HG02763 (cell line): Measurements from ENCODE around the gene SLC6A8.

Experiments used
- ATAC-seq: cut with Tn5 transposase; IDR thresholded peaks from one replicate; pipeline ENCODE4 v1.9.1; 2021; ENCODE audit warnings: mild to moderate bottlenecking, moderate library complexity; ENCODE audit not compliant: unreplicated experiment

SLC6A8 gene

DNA sequence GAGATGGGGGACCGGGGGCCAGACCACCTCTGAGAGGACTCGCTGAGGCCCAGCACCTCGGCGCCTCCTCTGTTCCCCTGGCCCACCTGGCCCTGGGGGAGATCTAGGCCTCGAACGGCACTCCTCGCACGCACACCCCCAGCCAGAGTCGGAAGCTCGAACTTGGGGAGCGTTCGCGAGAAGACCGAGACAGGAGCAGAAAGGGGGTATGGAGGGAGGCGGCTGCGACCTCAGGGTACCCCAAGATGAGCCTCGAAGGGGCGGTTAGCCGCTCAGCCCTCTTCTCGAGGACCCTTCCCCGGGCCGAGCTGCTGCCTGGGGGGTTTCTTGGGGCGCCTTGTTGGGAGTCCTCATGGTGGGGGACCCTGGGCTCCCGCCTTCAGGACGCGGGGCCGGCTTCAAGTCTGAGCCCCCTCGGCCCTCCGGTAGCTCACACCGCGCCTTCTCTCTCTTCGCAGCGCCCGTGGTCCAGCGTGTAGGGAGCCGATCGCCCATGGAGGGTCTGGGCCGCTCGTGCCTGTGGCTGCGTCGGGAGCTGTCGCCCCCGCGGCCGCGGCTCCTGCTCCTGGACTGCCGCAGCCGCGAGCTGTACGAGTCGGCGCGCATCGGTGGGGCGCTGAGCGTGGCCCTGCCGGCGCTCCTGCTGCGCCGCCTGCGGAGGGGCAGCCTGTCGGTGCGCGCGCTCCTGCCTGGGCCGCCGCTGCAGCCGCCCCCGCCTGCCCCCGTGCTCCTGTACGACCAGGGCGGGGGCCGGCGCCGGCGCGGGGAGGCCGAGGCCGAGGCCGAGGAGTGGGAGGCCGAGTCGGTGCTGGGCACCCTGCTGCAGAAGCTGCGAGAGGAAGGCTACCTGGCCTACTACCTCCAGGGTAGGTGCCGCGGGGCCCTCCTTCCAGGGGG, 40.0 kb upstream of the SLC6A8 start:
- no peak for ATAC-seq

DNA sequence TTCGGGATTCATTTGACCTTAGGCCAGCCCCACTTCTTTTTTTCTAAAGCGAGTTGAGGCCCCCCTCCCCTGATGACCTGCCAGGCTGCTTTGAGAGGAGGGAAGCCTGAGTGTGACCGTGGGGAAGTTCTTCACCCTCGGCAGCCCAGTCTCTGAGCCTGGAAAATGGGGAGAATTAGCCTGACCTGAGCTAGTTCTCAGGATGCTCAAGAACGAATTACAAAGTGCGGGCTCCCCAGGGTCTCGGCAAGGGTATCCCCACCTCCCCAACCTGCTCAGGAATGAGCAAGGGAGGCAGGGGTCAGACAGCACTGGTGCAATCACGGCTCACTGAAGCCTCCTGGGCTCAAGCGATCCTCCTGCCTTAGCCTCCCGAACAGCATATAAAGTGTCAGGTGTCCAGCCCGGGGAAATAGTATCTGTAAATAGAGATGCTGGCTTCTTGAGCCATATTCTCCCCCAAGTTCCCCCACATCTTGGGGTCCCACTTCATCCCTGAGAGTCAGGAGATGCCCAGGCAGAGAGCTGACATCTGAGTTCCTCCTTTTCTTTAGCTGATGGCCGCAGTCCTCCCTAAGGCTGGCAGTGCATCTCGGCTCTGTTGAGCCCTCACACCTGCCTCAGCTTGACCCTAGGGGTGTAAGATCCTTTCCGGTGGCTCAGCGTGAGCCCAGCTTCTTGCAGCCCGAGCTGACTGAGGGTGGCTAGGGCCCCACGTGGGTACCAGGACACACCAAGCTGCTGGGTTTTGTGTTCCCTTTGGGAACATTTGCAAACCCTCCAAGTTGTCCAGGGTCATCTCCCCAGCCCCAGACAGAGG, 39.2 kb upstream of the SLC6A8 start:
- ATAC-seq = no peak

DNA sequence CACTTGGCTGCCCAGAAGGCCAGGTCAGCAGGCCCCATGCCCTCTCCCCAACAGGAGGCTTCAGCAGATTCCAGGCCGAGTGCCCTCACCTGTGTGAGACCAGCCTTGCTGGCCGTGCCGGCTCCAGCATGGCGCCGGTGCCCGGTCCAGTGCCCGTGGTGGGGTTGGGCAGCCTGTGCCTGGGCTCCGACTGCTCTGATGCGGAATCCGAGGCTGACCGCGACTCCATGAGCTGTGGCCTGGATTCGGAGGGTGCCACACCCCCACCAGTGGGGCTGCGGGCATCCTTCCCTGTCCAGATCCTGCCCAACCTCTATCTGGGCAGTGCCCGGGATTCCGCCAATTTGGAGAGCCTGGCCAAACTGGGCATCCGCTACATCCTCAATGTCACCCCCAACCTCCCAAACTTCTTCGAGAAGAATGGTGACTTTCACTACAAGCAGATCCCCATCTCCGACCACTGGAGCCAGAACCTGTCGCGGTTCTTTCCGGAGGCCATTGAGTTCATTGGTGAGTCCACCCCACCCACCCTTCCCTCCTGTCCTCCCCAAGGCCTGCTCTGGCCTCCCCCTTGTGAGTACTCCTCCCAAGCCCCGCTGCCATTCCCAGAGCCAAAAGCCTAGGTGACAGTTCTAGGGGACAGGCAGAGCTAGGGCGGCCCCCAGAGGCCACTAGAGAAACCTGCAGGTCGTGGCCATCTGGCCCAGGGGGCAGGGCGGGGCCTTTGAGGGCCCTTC, 38.4 kb upstream of the SLC6A8 start:
- no peak for ATAC-seq

DNA sequence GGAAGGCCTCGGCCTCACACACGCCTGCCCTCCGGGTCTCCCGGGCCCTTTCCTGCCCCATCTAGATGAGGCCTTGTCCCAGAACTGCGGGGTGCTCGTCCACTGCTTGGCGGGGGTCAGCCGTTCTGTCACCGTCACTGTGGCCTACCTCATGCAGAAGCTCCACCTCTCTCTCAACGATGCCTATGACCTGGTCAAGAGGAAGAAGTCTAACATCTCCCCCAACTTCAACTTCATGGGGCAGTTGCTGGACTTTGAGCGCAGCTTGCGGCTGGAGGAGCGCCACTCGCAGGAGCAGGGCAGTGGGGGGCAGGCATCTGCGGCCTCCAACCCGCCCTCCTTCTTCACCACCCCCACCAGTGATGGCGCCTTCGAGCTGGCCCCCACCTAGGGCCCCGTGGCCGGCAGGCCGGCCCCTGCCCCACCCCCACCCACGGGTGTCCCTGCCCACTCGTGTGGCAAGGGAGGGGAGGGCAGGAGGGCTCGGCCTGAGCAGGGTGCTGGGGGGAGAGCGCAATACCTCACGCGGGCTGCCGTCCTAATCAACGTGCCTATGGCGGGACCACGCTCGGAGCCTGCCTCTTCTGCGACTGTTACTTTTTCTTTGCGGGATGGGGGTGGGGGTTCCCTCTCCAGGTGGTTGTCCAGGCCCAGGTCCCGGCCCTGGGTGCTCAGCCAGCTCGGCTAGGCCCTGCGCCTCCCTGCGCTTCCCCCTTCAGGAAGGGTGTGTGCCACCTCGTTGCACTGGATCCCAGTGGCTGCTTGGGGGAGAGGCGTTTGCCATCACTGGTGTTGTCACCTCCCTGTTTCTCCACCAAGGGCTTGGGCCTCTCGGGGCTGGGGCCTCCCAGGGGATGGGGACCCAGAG, 37.6 kb upstream of the SLC6A8 start:
- no peak for ATAC-seq

DNA sequence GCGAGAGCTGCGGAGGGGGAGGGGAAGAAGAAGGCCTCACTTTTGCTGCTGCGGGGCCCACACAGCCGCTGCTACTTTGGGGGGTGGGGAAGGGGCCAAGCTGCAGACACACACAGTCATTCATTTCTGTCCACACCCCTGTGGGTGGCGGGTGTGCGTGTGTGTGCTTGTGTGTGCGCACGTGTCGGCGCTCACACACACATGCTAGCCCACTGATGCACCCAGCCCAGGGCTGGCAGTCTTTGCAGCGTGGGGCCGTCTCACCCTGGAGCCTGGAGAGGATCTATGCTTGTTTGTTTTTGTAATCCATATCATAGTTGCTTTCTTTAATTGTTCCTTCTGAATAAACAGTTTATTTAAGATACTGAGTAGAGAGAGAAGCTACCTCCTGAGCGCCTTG, 36.8 kb upstream of the SLC6A8 start:
- ATAC-seq = no peak

DNA sequence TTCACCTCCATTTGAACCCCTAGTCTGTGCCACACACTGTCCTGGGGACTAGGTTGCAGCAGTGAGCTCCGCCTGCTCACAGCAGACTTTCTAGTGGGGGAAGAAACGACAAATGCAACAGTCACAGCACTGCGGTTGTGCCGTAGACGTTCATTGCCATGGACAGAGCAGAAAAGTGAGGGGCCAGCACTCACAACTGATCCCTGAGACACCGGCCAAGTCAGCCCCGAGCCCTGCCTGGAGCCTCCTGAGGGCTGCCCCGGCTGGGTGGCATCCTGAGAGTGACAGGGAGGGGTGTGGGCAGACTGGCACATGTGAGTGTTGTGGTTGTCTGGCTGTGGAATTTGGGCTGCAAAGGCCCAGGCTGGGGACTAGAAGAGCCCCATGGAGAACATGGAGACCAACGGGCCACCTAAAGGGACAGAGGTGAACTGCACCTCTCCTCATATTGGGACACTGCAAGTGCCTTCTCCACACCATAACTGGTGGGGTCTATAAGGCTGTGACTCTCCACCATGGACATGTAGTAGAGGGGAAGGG, 36.1 kb upstream of the SLC6A8 start:
- ATAC-seq = no peak

DNA sequence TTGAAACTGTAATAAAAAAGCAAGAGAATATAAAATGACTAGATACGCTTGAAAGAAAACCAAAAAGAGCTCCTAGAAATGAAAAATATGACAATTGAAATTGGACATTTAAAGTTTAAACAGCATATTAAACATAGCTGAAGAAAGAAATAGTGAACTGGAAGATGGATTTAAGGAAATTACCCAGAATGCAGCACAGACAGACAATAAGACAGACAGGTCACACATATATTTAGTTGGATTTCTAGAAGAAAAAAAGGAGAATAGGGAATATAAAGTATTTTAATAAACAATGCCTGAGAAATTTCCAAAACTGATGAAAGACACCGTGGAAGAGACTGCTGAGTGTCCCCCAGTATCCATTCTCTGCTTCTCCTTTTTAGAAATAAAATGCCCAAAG, 34.2 kb upstream of the SLC6A8 start:
- no peak for ATAC-seq

DNA sequence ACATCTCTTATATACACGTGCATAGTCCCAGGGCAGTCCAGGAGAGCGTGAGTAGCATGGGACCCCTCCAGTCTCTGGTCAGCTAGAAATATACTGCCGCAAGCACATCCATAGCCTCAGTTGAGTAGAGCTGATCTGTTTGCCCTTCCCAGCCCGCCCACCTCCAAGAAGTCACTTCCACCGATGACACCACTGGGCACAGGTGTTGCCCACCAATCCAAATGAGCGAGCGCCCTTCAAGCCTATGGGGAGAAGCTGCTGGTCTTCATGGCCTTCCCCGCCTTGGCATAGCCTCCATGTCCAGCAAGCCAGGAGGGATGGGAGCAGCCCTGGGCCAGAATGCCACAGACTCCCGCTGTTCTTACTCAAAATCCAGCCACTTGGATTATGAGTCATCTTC, 30.6 kb upstream of the SLC6A8 start:
- no peak for ATAC-seq

DNA sequence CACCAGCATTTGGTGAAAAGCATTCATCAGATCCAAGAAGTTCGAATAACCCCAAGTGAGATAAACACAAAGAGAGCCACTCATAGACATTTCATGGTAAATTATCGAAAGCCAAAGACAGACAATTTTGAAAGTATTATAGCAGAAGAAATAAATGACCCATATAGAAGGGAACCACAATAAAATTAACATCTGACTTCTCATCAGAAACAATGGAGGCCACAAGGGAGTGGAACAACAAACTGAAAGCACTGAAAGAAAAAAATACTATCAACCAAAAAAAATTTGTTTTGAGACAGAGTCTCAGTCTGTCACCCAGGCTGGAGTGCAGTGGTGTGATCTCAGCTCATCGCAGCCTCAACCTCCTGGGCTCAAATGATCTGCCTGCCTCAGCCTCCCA, 28.5 kb upstream of the SLC6A8 start:
- ATAC-seq = no peak

DNA sequence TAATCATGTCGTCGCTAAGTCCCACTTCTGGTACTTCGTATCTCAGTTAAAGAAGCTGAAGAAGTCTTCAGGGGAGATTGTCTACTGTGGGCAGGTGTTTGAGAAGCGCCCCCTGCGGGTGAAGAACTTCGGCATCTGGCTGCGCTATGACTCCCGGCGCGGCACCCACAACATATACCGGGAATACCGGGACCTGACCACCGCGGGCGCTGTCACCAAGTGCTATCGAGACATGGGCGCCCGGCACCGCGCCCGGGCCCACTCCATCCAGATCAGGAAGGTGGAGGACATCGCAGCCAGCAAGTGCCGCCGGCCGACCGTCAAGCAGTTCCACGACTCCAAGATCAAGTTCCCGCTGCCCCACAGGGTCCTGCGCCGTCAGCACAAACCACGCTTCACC, 25.5 kb upstream of the SLC6A8 start:
- ATAC-seq = no peak

DNA sequence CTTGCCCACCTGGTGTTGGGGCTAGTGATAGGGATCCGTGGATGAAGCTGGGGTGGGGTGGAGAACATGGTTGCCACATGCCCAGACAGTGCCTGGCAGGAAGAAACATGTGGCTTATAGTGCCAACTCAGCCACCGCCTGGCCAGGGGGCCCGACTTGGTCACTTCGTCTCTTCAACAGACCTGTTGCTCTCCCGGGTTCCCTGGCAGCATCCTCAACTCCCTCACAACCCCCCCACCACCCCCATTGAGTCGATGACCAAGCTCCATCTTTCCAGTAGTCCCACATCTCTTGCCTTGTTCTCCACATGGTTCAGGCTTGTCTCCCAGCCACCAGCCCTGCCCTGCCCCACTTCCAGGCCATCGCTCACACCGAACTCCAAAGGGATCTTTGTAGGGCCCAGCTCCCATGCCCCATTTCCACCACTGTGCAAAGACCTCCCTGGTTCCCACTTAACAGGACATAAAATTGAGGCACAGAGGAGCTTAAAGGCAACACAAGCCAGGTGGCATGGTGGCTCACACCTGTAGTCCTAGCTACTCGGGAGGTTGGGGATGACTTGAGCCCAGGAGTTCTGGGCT, 21.9 kb upstream of the SLC6A8 start:
- no peak for ATAC-seq

DNA sequence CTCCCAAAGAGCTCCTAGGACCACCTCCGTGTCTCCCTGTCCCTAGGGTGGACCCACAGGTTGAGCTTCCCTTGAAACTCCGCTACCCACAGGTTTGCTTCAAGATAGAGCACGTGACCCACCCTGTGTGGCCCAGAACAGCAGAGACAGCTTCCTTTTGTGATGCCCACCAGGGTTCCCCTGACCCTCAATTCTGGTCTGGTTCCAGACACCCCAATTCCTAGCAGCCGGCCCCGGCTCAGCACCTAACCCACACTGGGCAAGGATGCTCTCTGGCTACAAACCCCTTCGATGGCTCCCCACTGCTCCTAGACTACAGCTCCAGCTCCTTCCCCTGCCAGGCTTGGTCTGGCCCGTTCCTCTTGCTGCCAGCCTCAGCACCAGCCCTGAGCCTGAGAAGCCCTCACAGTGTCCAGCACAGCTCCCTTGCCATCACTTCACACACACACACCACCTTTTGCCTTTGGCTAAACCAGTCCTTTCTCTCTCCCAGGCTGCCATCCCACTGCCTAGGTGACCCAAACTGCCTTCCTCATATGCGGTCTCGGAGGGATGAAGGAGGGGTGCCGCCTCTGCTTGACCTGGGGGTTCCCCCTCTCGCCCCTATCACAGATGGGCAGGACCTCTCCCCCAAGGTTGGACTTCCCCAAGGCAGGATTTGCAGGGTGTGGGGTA, 20.3 kb upstream of the SLC6A8 start:
- ATAC-seq = no peak

DNA sequence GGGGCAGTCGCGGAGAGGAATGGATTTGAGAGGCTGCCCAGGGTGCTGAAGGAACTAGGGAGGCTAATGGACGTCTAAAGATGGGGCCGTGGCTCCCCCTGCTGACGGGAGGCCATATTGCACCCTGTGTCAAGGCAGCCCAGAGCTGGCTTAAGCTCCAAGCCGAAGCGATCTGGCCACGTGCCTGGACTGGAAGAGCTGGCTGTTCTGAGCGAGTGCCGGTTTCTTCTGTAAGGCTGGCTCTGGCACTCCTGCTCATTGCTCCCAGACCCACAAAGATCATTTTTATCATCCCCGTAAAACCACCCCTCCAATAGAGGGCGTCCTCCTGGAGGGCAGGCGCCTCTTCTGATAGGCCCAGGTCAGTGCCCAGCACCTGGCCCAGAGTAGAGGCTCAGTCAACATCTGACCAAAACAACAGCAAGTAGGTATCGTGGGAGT, 19.8 kb upstream of the SLC6A8 start:
- ATAC-seq = no peak

DNA sequence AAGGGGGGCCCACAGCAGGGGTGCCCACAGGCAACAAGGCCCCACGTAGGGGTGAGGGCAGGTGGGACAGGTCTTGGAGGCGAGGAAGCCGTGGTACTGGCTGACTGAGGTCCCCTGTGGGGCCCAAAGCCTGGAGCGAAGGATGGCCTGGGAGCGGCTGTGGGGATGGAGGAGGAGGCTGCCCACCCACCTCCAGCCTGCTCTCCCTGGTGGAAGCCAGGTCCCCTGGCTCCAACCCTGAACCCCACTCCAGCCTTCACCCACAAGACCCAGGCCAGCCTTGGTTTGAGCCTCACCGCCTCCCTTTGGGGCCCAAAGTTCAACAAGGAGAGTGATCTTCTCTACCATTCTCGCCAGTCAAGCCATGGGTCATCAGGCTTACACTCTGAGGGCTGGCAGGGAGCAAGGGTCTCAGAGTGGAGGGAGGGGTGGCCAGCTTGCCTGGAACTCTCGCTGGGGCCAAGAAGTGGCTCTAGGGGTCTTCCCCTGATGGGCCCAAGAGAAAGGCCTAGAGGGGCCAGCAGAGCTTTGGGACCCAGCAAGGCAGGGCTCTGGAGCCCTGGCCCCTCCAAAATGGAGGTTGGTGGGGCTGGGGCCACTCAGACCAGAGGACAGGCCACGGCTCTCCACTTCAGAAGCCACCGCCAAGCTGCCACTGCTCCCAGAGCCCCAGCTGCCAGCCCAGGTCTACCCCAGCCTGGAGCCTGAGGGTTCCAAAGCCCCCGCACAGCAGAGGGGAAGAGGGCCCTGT, 19.1 kb upstream of the SLC6A8 start:
- no peak for ATAC-seq

DNA sequence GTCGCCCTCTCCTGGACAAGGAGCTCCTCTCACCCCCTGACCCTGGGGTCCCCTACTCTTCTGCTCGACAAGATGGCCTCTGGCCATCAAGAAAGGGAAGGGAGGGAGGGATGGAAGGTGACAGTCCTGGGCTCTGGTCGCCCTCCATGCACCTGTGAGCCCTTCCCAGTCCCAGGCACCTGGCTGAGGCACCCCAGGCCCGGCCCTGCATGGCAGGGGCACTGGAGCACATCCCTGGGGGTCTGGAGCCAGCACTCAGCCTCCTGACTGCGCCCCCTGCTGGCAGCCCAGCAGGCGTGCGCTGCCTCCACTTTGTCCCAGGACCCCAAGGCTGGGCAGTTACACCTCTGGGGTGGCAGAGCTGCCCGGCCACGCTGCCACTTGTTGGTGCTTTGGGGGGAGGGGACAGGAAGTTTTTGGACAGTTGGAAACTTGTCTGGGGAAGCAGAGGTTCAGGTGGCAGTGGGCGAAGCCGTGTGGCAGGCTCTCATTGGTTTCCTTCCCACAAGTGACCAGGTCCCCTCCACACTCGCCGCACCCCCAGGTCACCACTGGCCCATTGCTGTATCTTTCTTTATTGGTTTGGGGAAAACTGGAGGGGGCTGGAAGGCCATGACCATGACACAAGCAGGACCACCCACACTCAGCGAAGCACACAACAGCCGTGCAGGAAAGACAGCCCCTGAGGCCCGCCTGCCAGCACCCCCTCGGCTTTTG, 18.4 kb upstream of the SLC6A8 start:
- ATAC-seq = no peak

DNA sequence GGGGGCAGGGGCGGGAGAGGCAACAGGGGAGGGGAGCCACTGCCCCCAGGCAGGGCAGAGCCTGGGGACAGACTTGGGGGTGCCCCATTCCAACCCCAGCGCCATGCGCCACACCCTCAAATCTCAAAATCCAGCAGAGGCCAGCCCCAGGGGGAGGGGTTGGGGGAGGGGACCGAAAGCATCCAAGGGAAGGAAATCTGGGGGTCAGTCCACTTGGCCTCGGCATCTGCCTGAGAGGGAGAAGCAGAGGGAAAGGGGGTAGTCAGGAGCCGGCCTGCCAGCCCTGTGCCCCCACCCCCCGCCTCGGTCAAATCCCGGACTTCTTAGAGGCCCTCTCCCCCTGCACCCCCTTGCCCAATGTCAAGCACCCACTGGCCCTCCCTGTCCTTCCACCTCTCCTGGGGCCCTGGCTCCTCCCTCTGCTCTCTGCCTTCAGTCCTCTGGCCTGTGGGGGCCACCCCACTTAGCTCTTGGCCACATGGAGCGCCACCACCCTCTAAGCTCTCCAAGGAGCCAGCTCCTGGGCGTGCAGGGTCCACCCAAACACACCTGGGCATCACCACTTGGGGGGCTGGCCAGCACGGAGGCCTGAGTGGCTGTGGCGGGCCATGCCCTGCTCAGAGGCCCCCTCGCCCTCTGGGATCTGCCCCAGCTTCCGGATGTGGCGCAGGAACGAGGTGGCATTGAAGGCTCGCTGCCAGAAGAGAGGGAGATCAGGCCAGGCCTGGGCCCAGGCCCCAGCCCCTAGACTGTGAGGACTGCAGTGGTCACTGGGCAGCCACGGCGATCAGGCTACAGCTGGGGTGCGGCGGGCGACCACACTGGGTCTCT, 17.6 kb upstream of the SLC6A8 start:
- no peak for ATAC-seq
